ENCODE results near the gene PIK3CD.
"Not testable (repeated sequence)": the region's sequence is repeated elsewhere in the genome, so short reads cannot be mapped to it uniquely, and the experiment has no call there.

Gene PIK3CD

GRCh38 chr1:9726406-9726805 lies 74.9 kb downstream of the PIK3CD start:
- Histone ChIP-seq H3K4me3 (no peak overlapping the region), H3K27ac (no peak overlapping the region)

- H3K27ac ChIP-seq, result no peak overlapping the region
- no peak overlapping the region for H3K4me3 ChIP-seq
Observed at GRCh38 chr1:9726905-9727595, 75.5 kb downstream of the PIK3CD start.

GRCh38 chr1:9728451-9729295 lies 77.1 kb downstream of the PIK3CD start:
- peak overlapping the region in 7 of 21 experiments; percentile 11 to 79 (median 39) for H3K27ac ChIP-seq
- H3K4me3 ChIP-seq, result no peak overlapping the region

GRCh38 chr1:9729523-9729922 lies 78.0 kb downstream of the PIK3CD start:
- Histone ChIP-seq H3K27ac (peak overlapping the region in 4 of 21 experiments; percentile 4 to 79 (median 38)), H3K4me3 (no peak overlapping the region)

GRCh38 chr1:9730096-9730901 lies 78.8 kb downstream of the PIK3CD start:
- H3K27ac ChIP-seq, result peak overlapping the region in 6 of 21 experiments; percentile 4 to 29 (median 27)
- no peak overlapping the region for H3K4me3 ChIP-seq

GRCh38 chr1:9731051-9731537 lies 79.6 kb downstream of the PIK3CD start:
- Histone ChIP-seq H3K27ac (peak overlapping the region in 4 of 21 experiments; percentile 27 to 29 (median 28)), H3K4me3 (no peak overlapping the region)

- Histone ChIP-seq H3K27ac (no peak overlapping the region), H3K4me3 (no peak overlapping the region)
Observed at GRCh38 chr1:9731561-9731960, 80.0 kb downstream of the PIK3CD start.

GRCh38 chr1:9732123-9732971 lies 80.8 kb downstream of the PIK3CD start:
- Histone ChIP-seq H3K4me3 (no peak overlapping the region), H3K27ac (no peak overlapping the region)

- no peak overlapping the region for H3K4me3 ChIP-seq
- H3K27ac ChIP-seq, result no peak overlapping the region
Observed at GRCh38 chr1:9733160-9733789, 81.7 kb downstream of the PIK3CD start.

- Histone ChIP-seq H3K4me3 (no peak overlapping the region), H3K27ac (no peak overlapping the region)
Observed at GRCh38 chr1:9735800-9736199, 84.3 kb downstream of the PIK3CD start.

GRCh38 chr1:9736241-9736640 lies 84.7 kb downstream of the PIK3CD start:
- Histone ChIP-seq H3K27ac (no peak overlapping the region), H3K4me3 (no peak overlapping the region)

- no peak overlapping the region for H3K27ac ChIP-seq
- no peak overlapping the region for H3K4me3 ChIP-seq
Observed at GRCh38 chr1:9737057-9737456, 85.5 kb downstream of the PIK3CD start.

GRCh38 chr1:9737671-9738070 lies 86.1 kb downstream of the PIK3CD start:
- Histone ChIP-seq H3K4me3 (no peak overlapping the region), H3K27ac (no peak overlapping the region)

- no peak overlapping the region for H3K27ac ChIP-seq
Observed at GRCh38 chr1:9744106-9744799, 92.7 kb downstream of the PIK3CD start.

GRCh38 chr1:9746211-9746610 lies 94.7 kb downstream of the PIK3CD start:
- H3K27ac ChIP-seq, result no peak overlapping the region
- no peak overlapping the region for H3K4me3 ChIP-seq

More at GRCh38 chr1:9744106-9744799, 92.7 kb downstream of the PIK3CD start:
- H3K4me3 ChIP-seq, result no peak overlapping the region

GRCh38 chr1:9746651-9747050 lies 95.1 kb downstream of the PIK3CD start:
- H3K27ac ChIP-seq, result no peak overlapping the region

GRCh38 chr1:9748391-9748790 lies 96.9 kb downstream of the PIK3CD start:
- not testable (repeated sequence) for H3K27ac ChIP-seq, H3K4me3 ChIP-seq

More at GRCh38 chr1:9746651-9747050, 95.1 kb downstream of the PIK3CD start:
- no peak overlapping the region for H3K4me3 ChIP-seq

- no peak overlapping the region for H3K27ac ChIP-seq
- no peak overlapping the region for H3K4me3 ChIP-seq
Observed at GRCh38 chr1:9749361-9749760, 97.8 kb downstream of the PIK3CD start.

Measured in skin epidermis (tissue), 12 donors.